HCT116 (cell line): ENCODE data around the gene ARNT2. TPM values are rescaled to one million over a fixed set of nuclear protein-coding genes. Genes with fewer than 3 reads are reported as not detected.

ENCODE experiments used
- ATAC-seq: fragments of 200-7000 bp; cut with Tn5 transposase; 2 replicates; pipeline ENCODE4 v1.9.1; 2020; ENCODE audit warnings: mild to moderate bottlenecking, moderate library complexity
- BruUV-seq: library from RNA; stranded (reverse); fragments of 400-500 nt; replicated peaks from 2 replicates; lab custom pipeline; 2021; lab: Mats Ljungman, UMichigan
- CTCF ChIA-PET: fragments of 300-600 bp; sonication (Branson Sonifier 250); formaldehyde crosslinking; loops from one replicate; lab custom pipeline; 2021; ENCODE audit warnings: antibody characterized with exemption; lab: Charles Lee
- POLR2A ChIA-PET: fragments of 300-600, 350-600 bp; sonication (Branson Sonifier 250); formaldehyde crosslinking; loops from one replicate; lab custom pipeline; 2021; ENCODE audit warnings: antibody characterized with exemption; lab: Charles Lee
- RAD21 ChIA-PET, 2 experiments: fragments of 300-600 bp; sonication (Branson Sonifier 250); formaldehyde crosslinking; loops; one replicate each; lab custom pipeline; 2023; ENCODE audit warnings: low total read pairs in 2 of 2; ENCODE audit not compliant: uncharacterized antibody in 2 of 2, unreplicated experiment in 2 of 2, low non-redundant PET in 1 of 2; lab: Charles Lee
- DNase-seq: peaks from one replicate; pipeline ENCODE4 v3.0.0-alpha.2; 2010; ENCODE audit warnings: low read depth, low spot score
- H2AFZ ChIP-seq: fragments of 200-600 bp; shearing (Covaris generic), sonication (generic); 2 replicates; pipeline ENCODE4 v1.6.1; 2017; ENCODE audit warnings: low read depth, mixed run types, mixed read lengths, antibody characterized with exemption, low read length; ENCODE audit not compliant: poor library complexity, severe bottlenecking
- H3K27ac ChIP-seq: 2 replicates; pipeline ENCODE4 v1.5.1; 2012; ENCODE audit warnings: low read depth, low read length
- H3K27me3 ChIP-seq: fragments of 200-600 bp; sonication (generic); 2 replicates; pipeline ENCODE4 v1.6.1; 2016; ENCODE audit warnings: mixed run types, low read length, mixed read lengths; ENCODE audit not compliant: insufficient read depth
- H3K36me3 ChIP-seq, 2 experiments: fragments of 200-500 bp in 1 of 2; fragments of 200-600 bp in 1 of 2; sonication (Bioruptor generic) in 1 of 2; sonication (generic) in 1 of 2; 2 replicates each; pipeline versions ENCODE4 v1.5.1 to v1.6.1; 2014 to 2016; ENCODE audit warnings: low read length in 2 of 2, inconsistent platforms in 1 of 2, mixed read lengths in 1 of 2, mixed run types in 1 of 2; ENCODE audit not compliant: insufficient read depth in 2 of 2, control insufficient read depth in 1 of 2
- H3K4me1 ChIP-seq, 2 experiments: fragments of 200-600 bp in 1 of 2; sonication (generic) in 1 of 2; 2 replicates each; pipeline versions ENCODE4 v1.5.1 to v1.6.1; 2012 to 2017; ENCODE audit warnings: low read length in 2 of 2, inconsistent platforms in 1 of 2, mild to moderate bottlenecking in 1 of 2, mixed read lengths in 1 of 2, mixed run types in 1 of 2, moderate library complexity in 1 of 2; ENCODE audit not compliant: insufficient read depth in 2 of 2, control insufficient read depth in 1 of 2
- H3K4me2 ChIP-seq: fragments of 200-600 bp; sonication (generic); 2 replicates; pipeline ENCODE4 v1.6.1; 2017; ENCODE audit warnings: mixed run types, low read length, mixed read lengths
- H3K4me3 ChIP-seq, 2 experiments: fragments of 200-600 bp in 1 of 2; sonication (generic) in 1 of 2; replicated peaks in 1 of 2; 2 replicates each; pipeline ENCODE4 v1.5.1; 2011 to 2016; ENCODE audit warnings: low read length in 2 of 2, control low read depth in 1 of 2, low read depth in 1 of 2, mild to moderate bottlenecking in 1 of 2, mixed read lengths in 1 of 2, mixed run types in 1 of 2
- H3K79me2 ChIP-seq: fragments of 200-600 bp; sonication (generic); 2 replicates; pipeline ENCODE4 v1.6.1; 2017; ENCODE audit warnings: mild to moderate bottlenecking, mixed run types, low read length, moderate library complexity, mixed read lengths; ENCODE audit not compliant: insufficient read depth
- H3K9ac ChIP-seq: fragments of 200-600 bp; sonication (generic); 2 replicates; pipeline ENCODE4 v1.6.1; 2016; ENCODE audit warnings: low read length, mixed read lengths
- H3K9me2 ChIP-seq: fragments of 200-600 bp; sonication (generic), shearing (Covaris generic); 2 replicates; pipeline ENCODE4 v1.6.1; 2017; ENCODE audit warnings: mixed run types, mild to moderate bottlenecking, moderate library complexity; ENCODE audit not compliant: insufficient read depth
- H3K9me3 ChIP-seq, 2 experiments: fragments of 200-500 bp in 1 of 2; fragments of 200-600 bp in 1 of 2; sonication (Bioruptor generic) in 1 of 2; sonication (generic) in 1 of 2; 2 replicates each; pipeline ENCODE4 v1.6.1; 2014 to 2017; ENCODE audit warnings: low read length in 2 of 2, mixed read lengths in 2 of 2, inconsistent platforms in 1 of 2, low read depth in 1 of 2, mild to moderate bottlenecking in 1 of 2, mixed run types in 1 of 2, moderate library complexity in 1 of 2; ENCODE audit not compliant: control insufficient read depth in 1 of 2, insufficient read depth in 1 of 2
- H4K20me1 ChIP-seq: fragments of 200-600 bp; sonication (generic), shearing (Covaris generic); 2 replicates; pipeline ENCODE4 v1.6.1; 2017; ENCODE audit warnings: mixed run types, mild to moderate bottlenecking, moderate library complexity; ENCODE audit not compliant: insufficient read depth
- CBX3 ChIP-seq: IDR thresholded peaks from 2 replicates; pipeline ENCODE4 v1.6.1; 2012; ENCODE audit warnings: low read depth
- CTCF ChIP-seq, 3 experiments: fragments of 200-600 bp in 1 of 3; sonication (generic) in 1 of 3; IDR thresholded peaks in 2 of 3; conservative IDR thresholded peaks in 1 of 3; 2 replicates each; pipeline ENCODE4 v1.5.1; 2012 to 2017; ENCODE audit warnings: low read depth in 2 of 3, low read length in 2 of 3, antibody characterized with exemption in 1 of 3, borderline replicate concordance in 1 of 3, control low read depth in 1 of 3, mild to moderate bottlenecking in 1 of 3, mixed read lengths in 1 of 3, mixed run types in 1 of 3, moderate library complexity in 1 of 3; ENCODE audit not compliant: insufficient read depth in 1 of 3
- EZH2 ChIP-seq: fragments of 200-600 bp; sonication (generic); IDR thresholded peaks from 2 replicates; pipeline ENCODE4 v1.6.1; 2017; ENCODE audit warnings: antibody characterized with exemption, mixed run types
- EZH2phosphoT487 ChIP-seq: fragments of 200-600 bp; IDR thresholded peaks from 2 replicates; pipeline ENCODE4 v1.6.1; 2018; ENCODE audit warnings: antibody characterized with exemption, borderline replicate concordance
- FOSL1 ChIP-seq: IDR thresholded peaks from 2 replicates; pipeline ENCODE4 v1.6.1; 2012; ENCODE audit warnings: low read depth
- JUND ChIP-seq: IDR thresholded peaks from 2 replicates; pipeline ENCODE4 v1.6.1; 2012
- POLR2A ChIP-seq: IDR thresholded peaks from 2 replicates; pipeline ENCODE4 v1.7.0; 2011; ENCODE audit warnings: borderline replicate concordance; ENCODE audit not compliant: insufficient read depth, insufficient read length; ENCODE audit errors: extremely low read depth
- RAD21 ChIP-seq: IDR thresholded peaks from 2 replicates; pipeline ENCODE4 v1.6.1; 2012; ENCODE audit warnings: low read depth, mild to moderate bottlenecking
- SIN3A ChIP-seq: IDR thresholded peaks from 2 replicates; pipeline ENCODE4 v1.6.1; 2012; ENCODE audit warnings: low read depth
- SRF ChIP-seq: IDR thresholded peaks from 2 replicates; pipeline ENCODE4 v1.6.1; 2012; ENCODE audit warnings: low read depth
- TCF7L2 ChIP-seq: IDR thresholded peaks from 2 replicates; pipeline ENCODE4 v1.7.0; 2011; ENCODE audit warnings: borderline replicate concordance, inconsistent platforms; ENCODE audit not compliant: insufficient read depth, insufficient read length; ENCODE audit errors: extremely low read depth
- YY1 ChIP-seq: IDR thresholded peaks from 2 replicates; pipeline ENCODE4 v1.6.1; 2011; ENCODE audit warnings: low read length, low read depth, moderate library complexity, mild to moderate bottlenecking; ENCODE audit not compliant: insufficient replicate concordance; ENCODE audit errors: extremely low read depth
- ZBTB33 ChIP-seq: IDR thresholded peaks from 2 replicates; pipeline ENCODE4 v1.6.1; 2011; ENCODE audit warnings: mild to moderate bottlenecking, low read length, moderate library complexity; ENCODE audit not compliant: insufficient replicate concordance; ENCODE audit errors: extremely low read depth
- ZNF274 ChIP-seq: fragments of 200-500 bp; sonication (Bioruptor generic); IDR thresholded peaks from 2 replicates; pipeline ENCODE4 v1.6.1; 2014; ENCODE audit warnings: mild to moderate bottlenecking, low read depth, low read length, inconsistent platforms
- intact Hi-C: fragments of 100-400 bp; cut with micrococcal nuclease; formaldehyde crosslinking; loops from 2 replicates; pipeline ENCODE4 v1.10.0; 2022
- total RNA-seq: library from RNA; stranded (reverse); gene quantifications from one replicate; pipeline ENCODE4 v1.2.1, GENCODE V29; 2021; ENCODE audit not compliant: unreplicated experiment
- TF ChIP-seq, protein P1 (sequence below): IDR thresholded peaks from 2 replicates; pipeline ENCODE4 v1.6.1; 2012

Gene ARNT2
- total RNA-seq, 1 experiment from 2014 or later = 3.0 TPM

DNA sequence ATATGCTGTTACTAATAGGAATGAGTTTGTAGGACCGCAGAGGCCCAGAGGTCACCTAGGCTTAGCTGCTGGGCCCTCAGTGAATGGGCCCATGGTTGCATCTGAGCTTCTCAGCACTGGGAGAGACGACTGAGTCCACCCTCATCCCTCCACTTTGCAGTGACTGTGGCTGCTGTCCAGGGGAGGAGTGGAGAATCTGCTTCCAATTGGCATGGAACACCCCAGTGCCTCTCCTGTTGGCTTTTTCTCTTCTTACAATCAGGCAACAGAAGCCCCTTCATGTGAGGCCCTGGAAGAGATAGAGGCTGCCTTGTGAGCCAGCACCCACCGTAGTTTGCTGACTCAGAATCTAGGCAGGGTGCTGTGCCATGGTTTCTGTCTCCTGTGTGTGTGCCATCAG, 55.6 kb downstream of the ARNT2 start:
- no peak for ATAC-seq
- RAD21 ChIA-PET = interaction anchor here in 1 of 2 experiments (0.5 kb wide), 1 partner anchor 319 kb away, joined by 3 read pairs; the partner anchor contains the start of gene CEMIP
- no peak for DNase-seq
- Histone ChIP-seq H3K36me3 (no peaks in the 10 kb centered on the region), H3K4me1 (peaks cover 4 to 8% of the 10 kb centered on the region in 2 experiments; a peak in 3 of 4 replicates), H4K20me1 (no peaks in the 10 kb centered on the region), H3K9me2 (no peaks in the 10 kb centered on the region), H3K9me3 (no peaks in the 10 kb centered on the region), H3K27ac (no peak overlapping the region), H3K27me3 (no peaks in the 10 kb centered on the region), H3K4me2 (no peak overlapping the region), H3K9ac (no peak overlapping the region), H3K79me2 (no peaks in the 10 kb centered on the region), H2AFZ (no peak overlapping the region), H3K4me3 (no peak overlapping the region)
- intact Hi-C loops = loop anchor here (5.0 kb wide), 3 partner anchors 52 to 807 kb away; no protein-coding TSS in a partner anchor
- no peak for TF ChIP-seq EZH2phosphoT487
- no peak for TF ChIP-seq FOSL1
- TF ChIP-seq SRF = no peak
- TF ChIP-seq, protein P1, sequence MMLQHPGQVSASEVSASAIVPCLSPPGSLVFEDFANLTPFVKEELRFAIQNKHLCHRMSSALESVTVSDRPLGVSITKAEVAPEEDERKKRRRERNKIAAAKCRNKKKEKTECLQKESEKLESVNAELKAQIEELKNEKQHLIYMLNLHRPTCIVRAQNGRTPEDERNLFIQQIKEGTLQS = no peak
- no peak for TF ChIP-seq SIN3A
- CTCF ChIA-PET = interaction anchor here (1.4 kb wide), 1 partner anchor 10 kb away, joined by 3 read pairs; no protein-coding TSS in a partner anchor
- POLR2A ChIA-PET = no interaction called here
- no TSS peak for BruUV-seq

DNA sequence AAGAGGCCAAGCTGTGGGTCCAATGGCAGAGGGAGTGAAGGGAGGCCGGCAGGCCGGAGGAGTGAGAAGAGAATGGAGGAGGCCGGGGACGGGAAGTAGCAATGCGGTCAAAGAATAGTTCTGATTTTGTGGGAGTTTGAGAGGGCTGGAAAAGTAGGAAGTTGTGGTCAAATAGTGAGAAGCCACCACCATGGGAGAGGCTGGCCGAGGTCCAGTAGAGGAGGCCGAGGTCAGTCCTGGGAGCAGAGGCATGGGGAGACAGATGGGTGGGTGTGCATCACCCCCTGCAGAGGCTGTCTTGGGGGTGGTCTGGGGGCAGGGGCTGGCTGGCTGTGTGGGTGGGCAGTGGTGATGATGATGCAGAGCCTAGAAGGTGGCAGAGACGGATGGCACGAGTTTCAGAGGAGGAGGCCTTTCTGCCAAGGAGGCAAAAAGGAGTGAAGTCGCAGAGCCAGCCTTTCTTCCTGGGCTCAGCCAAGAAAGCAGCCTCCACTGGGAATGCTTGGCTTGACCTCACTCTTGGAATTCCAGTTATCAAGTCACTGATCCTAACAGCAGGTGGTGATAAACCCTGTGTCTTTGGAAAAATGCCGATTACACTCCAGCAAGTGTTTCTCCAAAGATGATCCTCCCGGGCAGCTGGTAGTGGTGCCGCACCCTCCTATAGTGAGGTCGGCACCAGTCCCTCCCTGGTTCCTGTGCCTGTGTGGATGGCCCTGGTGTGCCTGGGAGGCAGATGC, 57.3 kb downstream of the ARNT2 start:
- H4K20me1 ChIP-seq = no peaks in the 10 kb centered on the region
- no peak overlapping the region for H3K9ac ChIP-seq
- H3K4me1 ChIP-seq = no peaks in the 10 kb centered on the region
- H3K4me2 ChIP-seq = no peak overlapping the region
- H3K27me3 ChIP-seq = no peaks in the 10 kb centered on the region
- H3K36me3 ChIP-seq = no peaks in the 10 kb centered on the region
- ATAC-seq (no peak), DNase-seq (no peak)
- no peaks in the 10 kb centered on the region for H3K9me3 ChIP-seq
- BruUV-seq = no TSS peak
- H3K27ac ChIP-seq = no peak overlapping the region
- POLR2A ChIA-PET = no interaction called here
- no peaks in the 10 kb centered on the region for H3K79me2 ChIP-seq
- H3K4me3 ChIP-seq = no peak overlapping the region
- intact Hi-C loops = no loop called here
- RAD21 ChIA-PET = no interaction called here
- H2AFZ ChIP-seq = no peak overlapping the region
- no peaks in the 10 kb centered on the region for H3K9me2 ChIP-seq
- CTCF ChIA-PET = no interaction called here
- TF ChIP-seq POLR2A (no peak), CBX3 (no peak), EZH2 (no peak), YY1 (no peak), RAD21 (no peak), FOSL1 (no peak), ZBTB33 (no peak), CTCF (IDR thresholded peaks at IDR 0.05 in 2 of 3, conservative IDR thresholded peaks at IDR 0.05 in 1 of 3; ENCODE audit: borderline replicate concordance in 1 of 3, insufficient read depth in 1 of 3, low read depth in 2 of 3, low read length in 2 of 3) (no peak), TCF7L2 (no peak), JUND (no peak), ZNF274 (no peak), SRF (no peak)
